Amygdala (tissue), 56 donors: Measurements from ENCODE around the gene NIBAN1.
A peak's percentile ranks its signal among the peaks of the same experiment; 100 is the strongest.
"Not testable (repeated sequence)": the region's sequence is repeated elsewhere in the genome, so short reads cannot be mapped to it uniquely, and the experiment has no call there.

Source experiments
- DNase-seq, 56 donors: peaks; one replicate each; lab custom pipeline; 2025; lab: John Stamatoyannopoulos, UW

The NIBAN1 gene, protein sequence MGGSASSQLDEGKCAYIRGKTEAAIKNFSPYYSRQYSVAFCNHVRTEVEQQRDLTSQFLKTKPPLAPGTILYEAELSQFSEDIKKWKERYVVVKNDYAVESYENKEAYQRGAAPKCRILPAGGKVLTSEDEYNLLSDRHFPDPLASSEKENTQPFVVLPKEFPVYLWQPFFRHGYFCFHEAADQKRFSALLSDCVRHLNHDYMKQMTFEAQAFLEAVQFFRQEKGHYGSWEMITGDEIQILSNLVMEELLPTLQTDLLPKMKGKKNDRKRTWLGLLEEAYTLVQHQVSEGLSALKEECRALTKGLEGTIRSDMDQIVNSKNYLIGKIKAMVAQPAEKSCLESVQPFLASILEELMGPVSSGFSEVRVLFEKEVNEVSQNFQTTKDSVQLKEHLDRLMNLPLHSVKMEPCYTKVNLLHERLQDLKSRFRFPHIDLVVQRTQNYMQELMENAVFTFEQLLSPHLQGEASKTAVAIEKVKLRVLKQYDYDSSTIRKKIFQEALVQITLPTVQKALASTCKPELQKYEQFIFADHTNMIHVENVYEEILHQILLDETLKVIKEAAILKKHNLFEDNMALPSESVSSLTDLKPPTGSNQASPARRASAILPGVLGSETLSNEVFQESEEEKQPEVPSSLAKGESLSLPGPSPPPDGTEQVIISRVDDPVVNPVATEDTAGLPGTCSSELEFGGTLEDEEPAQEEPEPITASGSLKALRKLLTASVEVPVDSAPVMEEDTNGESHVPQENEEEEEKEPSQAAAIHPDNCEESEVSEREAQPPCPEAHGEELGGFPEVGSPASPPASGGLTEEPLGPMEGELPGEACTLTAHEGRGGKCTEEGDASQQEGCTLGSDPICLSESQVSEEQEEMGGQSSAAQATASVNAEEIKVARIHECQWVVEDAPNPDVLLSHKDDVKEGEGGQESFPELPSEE

DNA sequence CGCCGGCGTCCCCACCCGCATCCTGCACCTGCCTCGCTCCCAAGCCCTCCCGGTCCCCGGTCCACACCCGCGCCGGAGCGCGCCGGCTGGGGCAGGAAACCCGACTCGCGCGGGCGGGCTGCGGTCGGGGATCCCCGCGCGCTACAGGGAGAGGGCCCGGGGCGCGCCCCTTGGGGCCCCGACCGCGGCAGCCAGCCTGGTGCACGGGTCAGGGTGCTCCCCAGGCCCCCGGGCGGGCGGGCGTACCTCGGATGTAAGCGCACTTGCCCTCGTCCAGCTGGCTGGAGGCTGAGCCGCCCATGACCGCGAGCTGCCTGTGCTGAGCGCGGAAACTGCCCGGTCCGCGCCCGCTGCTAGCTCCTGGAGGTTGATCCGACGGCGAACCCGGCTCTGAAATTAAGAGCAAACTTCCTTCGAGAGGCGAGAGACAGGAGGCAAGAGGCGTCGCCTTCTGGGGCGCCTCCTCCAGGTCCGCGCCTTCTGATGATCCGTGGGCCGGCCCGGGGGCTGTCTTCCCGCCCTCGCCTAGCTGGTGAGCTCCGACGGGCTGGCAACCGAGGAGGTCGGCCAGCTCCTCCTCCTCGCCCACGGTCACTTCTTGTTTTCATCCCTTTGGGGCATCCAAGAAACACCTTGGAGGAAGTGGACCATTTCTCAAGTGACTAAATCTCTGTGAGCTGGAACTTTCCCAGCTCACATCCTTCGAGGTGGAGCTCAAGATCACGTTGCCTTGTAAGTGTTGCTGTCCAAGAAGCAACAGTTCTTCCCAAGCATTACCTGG, at the start of gene NIBAN1:
TSS of gene NIBAN1 (minus strand) at position 453 of the 781 bp plus-strand sequence. CDS start at position 301, 152 bp downstream.
- peak in 3 of 56 donors; percentile 2 to 8 (median 5) for DNase-seq

DNA sequence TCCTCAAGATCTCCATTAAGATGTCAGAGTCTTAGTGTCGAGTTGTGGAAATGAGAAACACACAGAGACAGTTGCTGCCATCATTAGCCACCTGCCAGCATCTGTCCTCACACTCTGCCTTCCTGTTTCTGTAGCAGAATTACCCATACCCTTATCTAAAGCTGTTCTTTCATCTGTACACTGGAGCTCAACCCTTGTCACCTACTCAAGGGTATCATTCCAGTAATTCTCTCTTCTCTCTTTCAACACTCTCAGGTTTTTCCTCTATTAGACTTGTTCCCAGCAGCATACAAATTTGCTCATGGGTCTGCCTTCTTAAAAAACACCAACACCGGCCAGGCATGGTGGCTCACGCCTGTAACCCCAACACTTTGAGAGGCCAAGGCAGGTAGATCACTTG, 43.7 kb upstream of the NIBAN1 start:
- DNase-seq, result no peak

DNA sequence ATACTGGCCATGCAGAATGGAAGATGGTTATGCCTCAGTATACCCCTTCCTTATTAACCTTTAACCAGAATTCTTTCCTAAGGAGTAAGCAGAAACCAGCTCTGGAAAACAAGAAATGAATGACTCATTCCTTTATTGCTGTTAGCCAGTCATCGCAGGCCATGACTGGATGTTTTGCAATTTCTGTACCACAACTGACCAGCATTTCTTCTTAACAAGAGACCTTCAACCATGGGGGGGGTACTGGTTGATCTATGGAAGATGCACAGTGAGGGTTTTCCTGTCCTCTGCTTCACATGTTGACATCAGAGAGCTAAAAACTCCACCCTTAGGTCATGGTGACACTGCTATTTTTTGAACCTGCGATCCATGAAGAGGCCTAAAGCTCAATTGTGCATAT, 43.0 kb upstream of the NIBAN1 start:
- no peak for DNase-seq

DNA sequence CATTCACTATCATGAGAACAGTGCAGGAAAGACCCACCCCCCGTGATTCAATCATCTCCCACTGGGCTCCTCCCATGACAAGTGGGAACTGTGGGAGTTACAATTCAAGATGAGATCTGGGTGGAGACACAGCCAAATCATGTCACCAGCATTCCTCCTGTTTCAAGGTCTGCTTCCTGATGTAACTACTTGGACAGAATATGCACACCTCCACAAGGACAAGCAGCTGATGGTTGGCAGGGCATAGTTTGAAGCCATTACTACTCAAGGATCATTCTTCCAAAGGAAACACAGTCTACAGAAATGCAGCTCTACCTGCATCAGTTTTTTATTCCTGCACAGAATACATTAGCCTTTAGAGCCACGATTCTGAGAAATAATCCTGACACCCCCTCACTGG, 42.6 kb upstream of the NIBAN1 start:
- DNase-seq, result no peak

DNA sequence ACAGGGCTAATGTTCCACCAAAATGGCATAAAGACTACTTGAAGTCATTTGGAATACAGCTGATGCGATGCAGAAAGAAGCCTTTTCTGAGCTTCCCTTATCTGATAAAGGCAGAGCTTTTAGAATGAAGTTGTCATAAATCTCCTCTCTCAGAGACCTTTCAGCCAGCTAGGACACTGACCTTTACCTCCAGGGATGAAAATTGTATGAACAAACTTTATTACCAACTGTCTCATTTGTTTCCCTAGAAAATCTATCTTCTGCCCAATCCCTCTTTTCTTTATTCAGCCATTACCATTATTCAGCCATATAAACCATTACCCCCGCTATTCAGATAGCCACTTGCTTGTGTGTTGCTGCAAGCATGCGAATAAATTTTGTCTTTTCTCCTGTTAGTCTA, 41.3 kb upstream of the NIBAN1 start:
- DNase-seq, result no peak

DNA sequence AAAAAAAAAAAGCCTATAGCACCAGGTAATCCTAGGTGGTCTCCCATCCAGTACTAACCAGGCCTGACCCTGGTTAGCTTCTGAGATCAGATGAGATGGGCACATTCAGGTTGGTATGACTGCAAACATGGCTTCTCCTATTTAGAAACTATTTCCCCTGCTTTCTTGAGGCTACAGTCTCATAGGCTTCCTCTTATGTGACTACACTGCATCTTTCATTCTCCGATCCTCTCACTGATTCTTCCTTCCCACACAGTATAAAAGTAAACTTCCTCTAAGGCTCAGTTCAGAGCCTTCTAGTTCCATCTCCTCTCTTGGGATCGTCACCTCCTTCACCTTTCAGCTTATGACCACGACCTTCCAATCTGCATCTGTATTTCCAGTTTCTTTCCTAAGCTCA, 40.6 kb upstream of the NIBAN1 start:
- DNase-seq, result no peak

DNA sequence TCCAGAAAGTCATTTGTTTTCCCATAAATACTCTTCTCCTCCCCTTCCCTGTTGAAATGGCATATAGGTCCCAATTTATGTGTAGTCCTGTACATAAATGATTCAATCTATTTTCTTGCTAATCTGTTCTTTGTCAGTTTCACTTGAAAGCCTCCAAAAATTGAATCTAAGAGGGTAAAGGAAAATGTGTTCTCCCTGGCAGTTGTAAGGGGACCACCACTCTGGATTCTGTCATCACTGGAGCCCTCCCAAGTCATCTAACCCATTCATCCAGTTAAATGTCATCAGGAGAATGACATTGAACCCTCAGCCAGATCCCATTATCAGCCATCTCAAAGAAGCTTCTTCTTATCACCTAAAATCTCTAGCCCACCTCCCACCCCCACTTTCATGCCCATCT, 36.1 kb upstream of the NIBAN1 start:
- DNase-seq, result no peak

DNA sequence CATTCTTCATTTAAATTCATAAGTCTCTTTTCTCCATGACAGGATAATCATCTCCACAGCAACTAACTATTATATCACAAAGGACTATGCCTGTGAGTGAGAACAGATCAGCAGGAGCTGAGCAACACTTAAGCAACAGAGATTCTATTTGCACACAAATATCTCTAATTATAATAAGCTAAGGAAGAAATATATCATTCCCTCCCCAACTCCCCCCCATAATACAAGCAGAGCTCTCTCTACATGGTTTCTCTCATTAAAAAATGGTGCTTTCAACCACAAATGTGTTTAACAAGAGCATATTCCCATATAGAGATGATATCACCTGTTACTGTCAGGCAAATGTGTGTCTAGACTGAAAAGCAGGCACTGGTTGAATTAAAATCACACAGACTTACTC, 34.5 kb upstream of the NIBAN1 start:
- no peak for DNase-seq

DNA sequence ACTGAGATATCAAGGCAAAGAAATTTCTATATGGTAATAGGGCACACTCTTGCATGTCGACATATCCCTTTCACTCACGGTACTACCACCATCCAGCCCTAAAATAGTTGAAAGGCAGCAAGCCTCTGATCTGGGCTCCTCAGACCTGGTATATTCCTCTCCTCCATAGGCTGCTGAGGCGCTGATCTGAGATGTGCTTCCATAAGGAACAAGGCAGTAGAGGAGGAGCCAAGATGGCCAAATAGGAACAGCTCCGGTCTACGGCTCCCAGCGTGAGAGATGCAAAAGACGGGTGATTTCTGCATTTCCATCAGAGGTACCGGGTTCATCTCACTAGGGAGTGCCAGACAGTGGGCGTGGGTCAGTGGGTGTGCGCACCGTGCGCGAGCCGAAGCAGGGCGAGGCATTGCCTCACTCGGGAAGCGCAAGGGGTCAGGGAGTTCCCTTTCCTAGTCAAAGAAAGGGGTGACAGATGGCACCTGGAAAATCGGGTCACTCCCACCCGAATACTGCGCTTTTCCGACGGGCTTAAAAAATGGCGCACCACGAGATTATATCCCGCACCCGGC, 27.1 kb upstream of the NIBAN1 start:
- DNase-seq, result not testable (repeated sequence)

DNA sequence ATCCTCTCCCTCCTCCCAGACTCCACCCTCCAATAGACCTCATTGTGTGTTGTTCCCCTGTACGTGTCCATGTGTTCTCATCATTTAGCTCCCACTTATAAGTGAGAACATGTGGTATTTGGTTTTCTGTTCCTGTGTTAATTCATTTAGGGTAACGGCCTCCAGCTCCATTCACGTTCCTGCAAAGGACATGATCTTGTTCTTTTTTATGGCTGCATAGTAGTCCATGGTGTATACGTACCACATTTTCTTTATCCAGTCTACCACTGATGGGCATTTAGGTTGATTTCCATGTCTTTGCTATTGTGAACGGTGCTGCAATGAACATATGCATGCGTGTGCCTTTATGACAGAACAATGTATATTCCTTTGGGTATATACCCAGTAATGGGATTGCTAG, 25.7 kb upstream of the NIBAN1 start:
- not testable (repeated sequence) for DNase-seq

DNA sequence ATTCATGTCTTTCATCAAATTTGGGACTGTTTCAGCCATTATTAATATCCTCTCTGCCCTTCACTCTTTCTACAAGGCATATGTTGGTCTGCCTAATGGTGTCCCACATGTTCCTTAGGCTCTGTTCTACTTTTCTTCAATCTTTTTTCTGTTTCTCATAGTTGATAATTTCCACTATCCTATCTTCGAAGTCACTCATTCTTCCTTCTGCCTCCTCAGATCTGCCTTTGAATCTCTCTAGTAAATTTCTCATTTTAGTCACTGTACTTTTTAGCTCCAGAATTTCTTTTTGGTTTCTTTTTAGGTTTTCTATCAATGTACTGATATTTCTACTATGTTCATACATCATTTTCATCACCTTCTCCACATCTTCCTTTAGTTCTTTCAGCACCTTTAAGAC, 20.0 kb upstream of the NIBAN1 start:
- no peak for DNase-seq

DNA sequence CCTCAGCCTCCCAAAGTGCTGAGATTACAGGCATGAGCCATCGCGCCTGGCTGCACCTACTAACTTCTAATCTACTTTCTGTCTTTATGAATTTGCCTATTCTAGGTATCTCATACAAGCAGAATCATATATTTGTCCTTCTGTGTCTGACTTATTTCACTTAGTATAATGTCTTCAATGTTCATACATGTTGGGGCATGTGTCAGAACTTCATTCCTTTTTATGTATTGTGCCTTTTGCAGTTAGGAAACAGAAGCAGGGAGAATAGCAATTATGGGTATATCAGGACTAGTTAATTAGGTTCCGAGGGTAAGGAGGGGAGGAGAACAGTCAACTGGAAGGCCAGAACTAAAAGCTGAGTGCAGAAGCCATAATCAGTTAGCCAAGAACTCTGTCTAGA, 18.0 kb upstream of the NIBAN1 start:
- DNase-seq, result no peak

DNA sequence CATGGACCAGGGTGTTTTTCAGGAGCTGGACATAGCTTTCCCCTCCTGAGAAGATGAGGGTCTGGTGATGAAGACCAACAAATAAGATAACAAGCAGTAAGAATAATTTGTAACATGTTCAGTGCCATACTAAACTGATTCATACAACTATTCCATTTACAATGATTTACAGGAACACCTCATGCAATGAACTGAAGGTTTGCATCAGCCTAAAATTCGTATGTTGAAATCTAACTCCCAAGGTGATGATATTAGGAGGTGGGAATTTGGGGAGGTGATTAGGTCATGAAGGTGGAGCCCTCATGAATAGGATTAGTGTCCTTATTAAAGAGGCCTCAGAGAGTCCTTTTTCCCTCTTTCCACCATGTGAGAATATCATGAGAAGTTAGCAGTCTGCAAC, 15.9 kb upstream of the NIBAN1 start:
- no peak for DNase-seq

DNA sequence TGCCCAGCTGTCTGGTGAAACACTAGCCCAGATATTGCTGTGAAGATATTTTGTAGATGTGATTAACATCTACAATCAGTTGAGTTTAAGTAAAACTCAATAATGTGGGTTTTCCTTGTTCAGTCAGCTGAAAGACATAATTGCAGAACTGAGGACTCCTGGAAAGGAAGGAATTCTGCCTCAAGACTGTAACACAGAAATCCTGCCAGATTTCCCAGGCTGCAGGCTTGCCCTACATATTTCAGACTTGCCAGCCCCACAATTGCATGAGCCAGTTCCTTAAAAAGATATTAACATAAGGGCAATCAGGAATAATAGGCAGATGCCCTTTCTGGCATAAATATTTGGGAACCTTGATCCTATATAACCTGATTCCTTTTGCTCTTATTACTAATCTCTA, 14.2 kb upstream of the NIBAN1 start:
- no peak for DNase-seq

DNA sequence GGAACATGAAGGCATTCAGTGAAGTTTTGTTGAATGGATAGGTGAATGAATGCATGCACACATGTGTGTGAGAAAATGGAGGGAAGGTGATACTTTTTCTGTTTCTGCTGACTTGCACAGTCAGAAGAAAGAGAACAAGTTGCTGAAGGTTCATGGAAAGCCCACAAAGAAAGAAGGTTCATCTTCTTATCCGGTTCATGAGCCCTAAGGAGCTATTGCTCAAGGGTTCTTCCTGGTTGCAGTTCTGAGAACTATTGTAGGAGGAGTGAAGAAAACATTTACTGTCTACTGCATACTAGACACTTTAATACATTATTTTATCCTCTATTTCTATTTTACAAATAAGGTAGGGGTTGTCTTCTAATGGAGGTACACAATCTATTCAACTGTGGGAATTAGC, 13.4 kb upstream of the NIBAN1 start:
- DNase-seq, result no peak

DNA sequence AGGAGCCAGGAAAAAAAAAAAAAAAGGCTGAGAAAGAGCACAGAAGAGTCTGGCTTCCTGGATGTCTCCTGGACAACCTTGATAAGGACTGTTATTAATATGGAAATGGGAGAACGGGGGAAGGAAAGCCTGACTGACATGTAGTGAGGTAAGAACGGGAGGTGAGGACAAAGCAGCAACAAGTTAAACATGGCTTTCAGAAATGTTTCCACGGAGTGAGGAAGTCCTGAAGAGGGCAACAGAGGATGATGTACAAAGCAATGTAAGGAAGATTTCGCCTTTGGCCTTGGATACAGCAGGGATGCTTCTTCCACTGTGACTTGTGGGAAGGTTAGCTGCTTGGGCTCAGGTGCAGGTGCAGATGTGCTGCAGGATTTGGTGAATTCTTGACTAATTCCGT, 11.9 kb upstream of the NIBAN1 start:
- DNase-seq, result no peak

DNA sequence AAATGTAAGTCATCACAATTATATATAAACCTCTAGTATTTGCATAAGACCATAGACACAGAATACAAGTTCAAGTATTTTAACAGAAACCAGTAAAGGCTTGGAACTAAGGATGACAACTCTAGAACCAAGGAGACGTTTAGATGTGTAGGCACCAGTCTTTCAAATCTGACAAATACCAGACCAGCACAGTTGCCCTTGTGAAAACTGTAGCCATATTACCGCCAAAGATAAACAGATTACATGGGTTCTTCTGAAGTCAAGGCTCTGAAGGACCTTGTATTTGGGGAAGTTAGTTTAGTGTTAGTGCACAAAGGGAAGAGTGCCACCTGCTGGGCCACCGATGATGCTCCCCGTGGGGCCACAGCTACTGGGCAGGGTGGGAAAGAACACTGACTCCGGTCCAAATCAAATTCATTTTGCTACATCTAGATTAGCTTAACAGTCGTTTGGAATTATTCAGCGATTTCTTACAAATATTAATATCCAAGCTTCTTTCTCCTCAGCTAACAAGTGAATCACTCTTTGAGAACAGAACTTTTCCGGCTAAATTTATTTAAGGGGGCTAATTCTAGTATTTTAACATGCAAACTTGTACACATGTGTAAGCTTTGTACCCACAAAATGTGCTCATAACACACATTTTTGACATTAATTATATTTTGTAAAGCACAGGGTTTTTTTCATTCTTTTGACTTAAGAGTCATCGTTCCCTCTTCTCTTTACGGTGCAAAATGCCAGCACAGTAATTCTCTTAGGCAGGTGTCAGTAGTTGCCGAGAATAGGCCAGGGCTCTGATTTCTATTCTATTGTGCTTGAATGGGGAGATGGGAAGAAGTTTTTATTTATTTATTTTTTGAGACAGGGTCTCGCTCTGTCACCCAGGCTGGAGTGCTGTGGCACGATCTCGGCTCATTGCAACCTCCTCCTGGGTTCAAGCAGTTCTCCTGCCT, 8.0 kb upstream of the NIBAN1 start:
- peak in 26 of 56 donors; percentile 3 to 70 (median 22) for DNase-seq

DNA sequence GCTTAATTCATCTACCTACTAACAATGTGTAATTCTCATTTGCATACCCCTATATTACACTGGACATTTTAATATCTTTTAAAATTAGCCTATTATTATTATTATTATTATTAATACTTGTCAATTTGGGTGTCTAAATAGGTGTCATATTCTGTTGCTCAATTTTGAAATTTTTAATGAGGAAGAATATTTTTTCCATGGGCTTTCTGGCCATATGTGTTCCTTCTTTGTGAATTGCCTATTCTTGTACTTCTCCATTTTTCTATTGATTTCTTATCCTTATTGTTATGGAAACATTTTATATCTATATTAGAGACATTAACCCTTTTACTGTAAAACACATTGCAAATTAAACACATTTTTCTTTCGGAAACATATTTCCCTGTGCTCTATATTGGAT, 6.4 kb upstream of the NIBAN1 start:
- no peak for DNase-seq

DNA sequence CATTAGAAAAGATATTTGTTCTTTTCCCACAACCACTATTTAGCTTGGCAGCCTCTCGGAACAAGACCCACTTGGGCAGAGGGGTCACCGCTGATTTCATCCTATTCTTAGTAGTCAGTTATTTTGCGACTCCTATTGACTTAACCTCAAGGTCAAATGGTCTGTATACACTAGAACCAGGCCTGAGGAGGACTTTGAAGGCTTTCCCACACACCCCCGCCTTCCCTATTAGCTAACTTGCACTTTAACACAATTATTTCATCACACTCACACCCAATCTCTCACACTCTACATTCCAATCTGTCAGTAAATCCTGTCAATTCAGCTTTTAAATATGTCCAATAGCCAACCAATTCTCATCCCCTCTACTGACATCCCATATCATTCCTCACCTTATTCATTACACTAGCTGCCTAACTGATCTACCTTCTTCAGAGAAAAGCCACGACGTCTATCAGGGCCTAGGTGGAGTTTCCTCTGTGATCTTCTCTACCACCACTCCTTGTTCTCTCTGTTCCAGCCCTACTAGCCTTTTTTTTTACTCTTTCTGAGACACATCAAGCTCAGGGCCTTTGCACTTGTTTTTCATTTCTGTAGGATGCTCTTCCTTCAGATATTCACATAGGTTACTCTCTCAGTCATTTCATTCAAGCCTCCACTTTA, 1.0 kb upstream of the NIBAN1 start:
- DNase-seq, result no peak
